PC-3 (cell line): Measurements from ENCODE around the gene C1QL4. TPM values are rescaled to one million over a fixed set of nuclear protein-coding genes. Genes with fewer than 3 reads are reported as not detected.

Source experiments
- ATAC-seq: fragments of 200-7000 bp; cut with Tn5 transposase; 2 replicates; pipeline ENCODE4 v1.9.1; 2020; ENCODE audit warnings: mild to moderate bottlenecking, moderate library complexity
- BruUV-seq: library from RNA; stranded (reverse); fragments of 400-500 nt; replicated peaks from 2 replicates; lab custom pipeline; 2021; lab: Mats Ljungman, UMichigan
- CTCF ChIA-PET: fragments of 300-600 bp; sonication (Branson Sonifier 250); formaldehyde crosslinking; loops from one replicate; lab custom pipeline; 2022; ENCODE audit warnings: antibody characterized with exemption; lab: Charles Lee
- POLR2A ChIA-PET: fragments of 300-600 bp; sonication (Branson Sonifier 250); formaldehyde crosslinking; loops from one replicate; lab custom pipeline; 2022; ENCODE audit warnings: antibody characterized with exemption; ENCODE audit not compliant: unreplicated experiment; lab: Charles Lee
- DNase-seq: peaks from one replicate; pipeline ENCODE4 v3.0.0-alpha.2; 2015
- H2AFZ ChIP-seq: fragments of 300-600 bp; sonication (generic); 2 replicates; pipeline ENCODE4 v1.6.0; 2016; ENCODE audit warnings: antibody characterized with exemption, low read length
- H3F3A ChIP-seq: fragments of 300-600 bp; sonication (generic); one replicate; pipeline ENCODE4 v1.6.0; 2017; ENCODE audit warnings: antibody characterized with exemption, low read length, control low read depth, mild to moderate bottlenecking; ENCODE audit not compliant: unreplicated experiment
- H3K27ac ChIP-seq: fragments of 300-600 bp; sonication (generic); 2 replicates; pipeline ENCODE4 v1.5.1; 2016; ENCODE audit warnings: mild to moderate bottlenecking, low read length
- H3K27me3 ChIP-seq: fragments of 300-600 bp; sonication (generic); 2 replicates; pipeline ENCODE4 v1.6.1; 2016; ENCODE audit warnings: low read length, mixed read lengths
- H3K36me3 ChIP-seq: fragments of 300-600 bp; sonication (generic); 2 replicates; pipeline ENCODE4 v1.6.1; 2016; ENCODE audit warnings: low read depth, mixed run types, low read length, mixed read lengths
- H3K4me1 ChIP-seq: fragments of 300-600 bp; sonication (generic); 2 replicates; pipeline ENCODE4 v1.5.1; 2016; ENCODE audit warnings: low read length; ENCODE audit not compliant: insufficient read depth
- H3K4me2 ChIP-seq: fragments of 300-600 bp; sonication (generic); 2 replicates; pipeline ENCODE4 v1.6.0; 2016; ENCODE audit warnings: low read length
- H3K4me3 ChIP-seq: fragments of 300-600 bp; sonication (generic); 2 replicates; pipeline ENCODE4 v1.5.1; 2016; ENCODE audit warnings: mild to moderate bottlenecking, low read length, mixed read lengths
- H3K79me2 ChIP-seq: fragments of 300-600 bp; sonication (generic); 2 replicates; pipeline ENCODE4 v1.6.1; 2017; ENCODE audit warnings: low read length, mixed read lengths
- H3K9ac ChIP-seq: fragments of 300-600 bp; sonication (generic); 2 replicates; pipeline ENCODE4 v1.6.0; 2016; ENCODE audit warnings: mild to moderate bottlenecking, low read length
- H3K9me2 ChIP-seq: fragments of 300-600 bp; sonication (generic); replicated peaks from 2 replicates; pipeline ENCODE4 v1.6.1; 2016; ENCODE audit warnings: mixed run types, low read length, mixed read lengths
- H3K9me3 ChIP-seq: fragments of 300-600 bp; sonication (generic); 2 replicates; pipeline ENCODE4 v1.6.1; 2016; ENCODE audit warnings: low read length, mixed read lengths
- H4K20me1 ChIP-seq: fragments of 300-600 bp; sonication (generic); 2 replicates; pipeline ENCODE4 v1.6.1; 2016; ENCODE audit warnings: low read length, mixed read lengths
- CTCF ChIP-seq: fragments of 300-600 bp; sonication (generic); conservative IDR thresholded peaks from 2 replicates; pipeline ENCODE4 v1.5.1; 2017; ENCODE audit warnings: antibody characterized with exemption, low read depth, mild to moderate bottlenecking, low read length
- EZH2 ChIP-seq: fragments of 300-600 bp; sonication (generic); IDR thresholded peaks from one replicate; pipeline ENCODE4 v1.6.1; 2017; ENCODE audit warnings: antibody characterized with exemption, mild to moderate bottlenecking, low read length; ENCODE audit not compliant: unreplicated experiment
- EZH2phosphoT487 ChIP-seq: fragments of 300-600 bp; sonication (generic); IDR thresholded peaks from 2 replicates; pipeline ENCODE4 v1.6.1; 2018; ENCODE audit warnings: mild to moderate bottlenecking, antibody characterized with exemption, low read length, borderline replicate concordance
- intact Hi-C: fragments of 100-400 bp; cut with micrococcal nuclease; formaldehyde crosslinking; loops from 2 replicates; pipeline ENCODE4 v1.9.0; 2023
- total RNA-seq: library from RNA; depleted of rRNA; stranded (reverse); fragments of >200 nt; gene quantifications from 2 replicates; pipeline ENCODE4 v1.2.3, GENCODE V29; 2014

C1QL4 gene
- total RNA-seq, 1 experiment from 2014 or later = 5.3 TPM

GRCh38 chr12:49305762-49306510 lies 31.1 kb downstream of the C1QL4 start:
- H3K4me1 ChIP-seq = no peaks in the 10 kb centered on the region
- no TSS peak for BruUV-seq
- no peak overlapping the region for H3K4me3 ChIP-seq
- no peaks in the 10 kb centered on the region for H4K20me1 ChIP-seq
- no peak overlapping the region for H3K27ac ChIP-seq
- H3F3A ChIP-seq = no peaks in the 10 kb centered on the region
- H3K36me3 ChIP-seq = no peaks in the 10 kb centered on the region
- peak overlapping the region; percentile 29 for H2AFZ ChIP-seq
- CTCF ChIA-PET = no interaction called here
- no peaks in the 10 kb centered on the region for H3K9me3 ChIP-seq
- no peak overlapping the region for H3K4me2 ChIP-seq
- intact Hi-C loops = no loop called here
- no peak overlapping the region for H3K9ac ChIP-seq
- DNase-seq = no peak
- ATAC-seq = no peak
- no peaks in the 10 kb centered on the region for H3K9me2 ChIP-seq
- no peak for TF ChIP-seq EZH2
- TF ChIP-seq CTCF = no peak
- no peak for TF ChIP-seq EZH2phosphoT487
- H3K27me3 ChIP-seq = no peaks in the 10 kb centered on the region
- H3K79me2 ChIP-seq = no peaks in the 10 kb centered on the region
- POLR2A ChIA-PET = no interaction called here

GRCh38 chr12:49304161-49304560 lies 32.8 kb downstream of the C1QL4 start:
- H3F3A ChIP-seq = no peaks in the 10 kb centered on the region
- no peak overlapping the region for H3K4me2 ChIP-seq
- ATAC-seq (no peak), DNase-seq (no peak)
- intact Hi-C loops = no loop called here
- no peak overlapping the region for H3K27ac ChIP-seq
- no peaks in the 10 kb centered on the region for H3K27me3 ChIP-seq
- no peaks in the 10 kb centered on the region for H4K20me1 ChIP-seq
- H2AFZ ChIP-seq = no peak overlapping the region
- ChIA-PET CTCF (no interaction called here), POLR2A (no interaction called here)
- BruUV-seq = no TSS peak
- no peaks in the 10 kb centered on the region for H3K36me3 ChIP-seq
- TF ChIP-seq EZH2 (no peak), EZH2phosphoT487 (no peak), CTCF (no peak)
- H3K9me3 ChIP-seq = no peaks in the 10 kb centered on the region
- H3K4me1 ChIP-seq = no peaks in the 10 kb centered on the region
- H3K4me3 ChIP-seq = no peak overlapping the region
- H3K79me2 ChIP-seq = no peaks in the 10 kb centered on the region
- H3K9me2 ChIP-seq = no peaks in the 10 kb centered on the region
- no peak overlapping the region for H3K9ac ChIP-seq

DNA sequence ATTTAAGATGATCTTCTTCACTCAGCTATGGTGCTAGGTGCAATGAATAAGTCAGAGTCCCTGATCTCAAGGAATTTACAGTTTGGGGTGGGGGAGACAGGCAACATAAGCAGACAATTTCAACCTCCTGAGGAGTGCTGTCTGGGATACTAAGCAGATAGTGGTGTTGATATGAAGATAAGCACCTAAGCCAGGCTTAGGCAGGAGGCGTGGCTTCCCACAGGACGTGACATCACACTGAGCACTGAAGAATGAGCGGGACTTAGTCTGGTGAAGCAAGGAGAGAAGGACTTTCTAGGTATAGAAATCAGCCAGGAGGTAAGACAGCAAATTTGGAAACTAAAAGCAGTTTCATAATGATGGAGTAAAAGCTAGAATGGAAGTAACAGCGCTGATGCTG lies 35.2 kb downstream of the C1QL4 start:
- Histone ChIP-seq H3K9ac (no peak overlapping the region), H3K4me2 (no peak overlapping the region), H4K20me1 (no peaks in the 10 kb centered on the region), H3K36me3 (no peaks in the 10 kb centered on the region), H3F3A (no peaks in the 10 kb centered on the region), H3K9me2 (no peaks in the 10 kb centered on the region), H3K27me3 (no peaks in the 10 kb centered on the region), H2AFZ (no peak overlapping the region), H3K4me1 (peaks cover 10% of the 10 kb centered on the region), H3K79me2 (no peaks in the 10 kb centered on the region), H3K4me3 (no peak overlapping the region), H3K9me3 (no peaks in the 10 kb centered on the region), H3K27ac (no peak overlapping the region)
- TF ChIP-seq CTCF (no peak), EZH2phosphoT487 (no peak), EZH2 (no peak)
- intact Hi-C loops = no loop called here
- BruUV-seq = no TSS peak
- POLR2A ChIA-PET = no interaction called here
- ATAC-seq (no peak), DNase-seq (no peak)
- CTCF ChIA-PET = no interaction called here
